IgD-negative memory B cell (primary cell): Measurements from ENCODE around the gene EPHA5. TPM values are rescaled to one million over a fixed set of nuclear protein-coding genes. Genes with fewer than 3 reads are reported as not detected.

Experiments
- H3K27ac Mint-ChIP-seq, 3 donors: one replicate each; pipeline ENCODE4 v1.8.0; 2020 to 2022; ENCODE audit warnings: mild to moderate bottlenecking in 3 of 3, mixed read lengths in 3 of 3, moderate library complexity in 1 of 3
- H3K27me3 Mint-ChIP-seq: one replicate; pipeline ENCODE4 v1.8.0; 2021; ENCODE audit warnings: mixed read lengths
- H3K36me3 Mint-ChIP-seq: one replicate; pipeline ENCODE4 v1.8.0; 2020; ENCODE audit warnings: mild to moderate bottlenecking, mixed read lengths
- H3K4me1 Mint-ChIP-seq, 3 donors: one replicate each; pipeline ENCODE4 v1.8.0; 2020 to 2022; ENCODE audit warnings: mixed read lengths in 3 of 3, mild to moderate bottlenecking in 1 of 3
- H3K4me3 Mint-ChIP-seq, 4 donors: one replicate each; pipeline ENCODE4 v1.8.0; 2020 to 2022; ENCODE audit warnings: mild to moderate bottlenecking in 4 of 4, mixed read lengths in 4 of 4, moderate library complexity in 3 of 4
- H3K9me3 Mint-ChIP-seq, 3 donors: one replicate each; pipeline ENCODE4 v1.8.0; 2020 to 2021; ENCODE audit warnings: mixed read lengths in 3 of 3, mild to moderate bottlenecking in 1 of 3
- polyA plus RNA-seq: library from polyadenylated mRNA; unstranded; fragments of 300-500 nt; fragmentation: Illumina TruSeq; gene quantifications from one replicate; pipeline ENCODE4 v1.2.3, GENCODE V29; 2021

EPHA5 gene
- not detected for polyA plus RNA-seq

DNA sequence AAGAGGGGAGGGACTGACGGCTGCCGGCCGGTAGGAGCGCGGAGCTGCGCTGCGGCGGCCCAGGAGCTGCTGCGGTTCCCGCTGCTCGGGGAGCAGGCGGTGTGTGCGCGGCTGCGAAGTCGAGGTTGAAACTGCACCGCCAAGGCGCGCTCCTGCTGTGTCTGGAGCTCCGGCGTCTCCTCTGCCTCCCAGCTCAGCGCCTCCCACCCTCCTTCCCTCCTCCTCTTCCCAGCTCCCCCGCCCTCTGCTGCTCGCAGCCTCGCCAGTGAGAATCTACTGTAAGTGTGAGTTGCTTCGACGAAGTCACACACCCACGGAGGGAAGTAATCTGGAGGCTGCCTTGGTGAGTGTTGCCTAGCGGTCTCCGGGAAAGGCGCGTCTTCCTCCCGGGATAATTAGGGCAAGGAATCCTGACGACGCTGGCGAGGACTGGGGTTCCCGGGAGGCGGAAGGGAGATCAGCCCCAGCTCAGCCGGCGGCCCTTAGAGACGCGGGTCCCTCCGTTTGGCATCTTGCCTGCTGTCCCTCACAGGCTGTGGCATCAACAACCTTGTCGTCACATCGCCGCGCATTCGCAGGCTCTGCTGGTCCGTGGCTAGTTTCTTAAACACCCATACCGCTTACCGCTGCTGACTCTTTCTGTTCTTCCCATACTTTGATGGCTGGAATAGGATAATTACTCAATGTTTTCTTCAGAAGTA, at the start of gene EPHA5:
TSS of gene EPHA5 (minus strand) at position 159 of the 701 bp plus-strand sequence. CDS start 747 bp downstream, outside the sequence.
- Mint-ChIP-seq H3K36me3 (peaks cover 2% of the 10 kb centered on the region), H3K4me1 (peaks cover 0 to 4% (median 0%) of the 10 kb centered on the region in 3 donors), H3K27ac (no peak within 1 kb of the TSS), H3K27me3 (peaks cover 31% of the 10 kb centered on the region), H3K4me3 (peak within 1 kb of the TSS in 2 of 4 donors; percentile 10 to 71), H3K9me3 (peaks cover 0 to 3% (median 3%) of the 10 kb centered on the region in 3 donors)

DNA sequence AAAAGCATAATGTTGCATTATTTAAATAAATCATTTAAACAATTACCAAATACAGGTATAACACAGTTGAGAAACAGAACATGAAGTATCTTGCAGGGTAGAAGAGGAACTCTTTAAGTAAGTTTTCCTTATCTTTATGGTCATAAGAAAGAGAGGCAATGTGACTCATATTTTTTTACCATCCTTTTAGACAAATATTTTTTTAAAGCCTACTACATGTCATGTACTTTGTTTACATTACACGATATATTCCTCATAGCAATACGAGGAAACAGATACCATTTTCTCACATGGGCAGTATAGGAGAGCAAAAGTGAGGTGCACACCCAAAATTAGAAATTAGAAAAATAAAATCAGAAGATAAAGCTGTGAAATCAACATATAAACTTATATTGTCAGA, 49.3 kb upstream of the EPHA5 start:
- Mint-ChIP-seq H3K27me3 (no peaks in the 10 kb centered on the region), H3K4me1 (no peaks in the 10 kb centered on the region), H3K9me3 (peaks cover 0 to 4% (median 2%) of the 10 kb centered on the region in 3 donors), H3K27ac (no peak overlapping the region), H3K36me3 (peaks cover under 1% of the 10 kb centered on the region), H3K4me3 (no peak overlapping the region)

DNA sequence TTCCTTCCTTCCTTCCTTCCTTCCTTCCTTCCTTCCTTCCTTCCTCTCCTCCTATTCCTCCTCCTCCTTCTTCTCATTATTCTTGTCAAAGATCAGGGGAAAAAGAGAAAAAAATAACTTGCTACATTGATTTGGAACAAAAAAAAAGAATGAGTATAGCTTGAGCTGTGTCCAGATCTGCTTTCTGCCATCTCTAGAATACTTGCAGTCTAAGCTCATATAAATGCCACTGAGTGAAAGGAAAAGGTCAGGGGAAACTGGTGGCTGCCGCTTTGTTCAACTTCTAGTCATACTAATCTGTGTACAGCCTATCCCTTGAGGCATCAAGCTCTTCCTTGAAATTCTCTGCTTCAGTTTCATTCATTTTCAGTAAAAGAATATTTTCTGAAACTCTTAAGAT, 28.3 kb upstream of the EPHA5 start:
- Mint-ChIP-seq H3K9me3 (no peaks in the 10 kb centered on the region), H3K4me3 (no peak overlapping the region), H3K27ac (no peak overlapping the region), H3K27me3 (no peaks in the 10 kb centered on the region), H3K4me1 (no peaks in the 10 kb centered on the region), H3K36me3 (no peaks in the 10 kb centered on the region)

DNA sequence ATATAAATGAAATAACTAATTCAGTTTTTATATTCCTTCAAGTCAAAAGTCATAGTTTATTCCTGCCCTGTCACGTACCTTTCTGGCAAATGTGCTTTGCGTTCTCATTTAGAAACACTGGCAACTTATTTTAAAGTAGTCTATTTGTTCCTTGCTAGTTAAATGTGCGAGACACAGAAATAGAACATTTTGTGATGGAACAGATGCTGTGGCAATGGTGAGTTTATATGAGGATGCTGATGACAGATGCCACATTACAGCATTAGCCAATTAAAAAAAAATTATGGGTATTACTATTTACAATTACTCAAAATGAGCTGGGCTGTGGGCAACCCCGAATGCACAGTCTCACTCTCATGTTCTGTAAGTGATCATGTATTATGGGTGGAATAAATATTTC, 26.1 kb upstream of the EPHA5 start:
- Mint-ChIP-seq H3K27me3 (no peaks in the 10 kb centered on the region), H3K9me3 (no peaks in the 10 kb centered on the region), H3K4me3 (no peak overlapping the region), H3K4me1 (no peaks in the 10 kb centered on the region), H3K27ac (no peak overlapping the region), H3K36me3 (no peaks in the 10 kb centered on the region)

DNA sequence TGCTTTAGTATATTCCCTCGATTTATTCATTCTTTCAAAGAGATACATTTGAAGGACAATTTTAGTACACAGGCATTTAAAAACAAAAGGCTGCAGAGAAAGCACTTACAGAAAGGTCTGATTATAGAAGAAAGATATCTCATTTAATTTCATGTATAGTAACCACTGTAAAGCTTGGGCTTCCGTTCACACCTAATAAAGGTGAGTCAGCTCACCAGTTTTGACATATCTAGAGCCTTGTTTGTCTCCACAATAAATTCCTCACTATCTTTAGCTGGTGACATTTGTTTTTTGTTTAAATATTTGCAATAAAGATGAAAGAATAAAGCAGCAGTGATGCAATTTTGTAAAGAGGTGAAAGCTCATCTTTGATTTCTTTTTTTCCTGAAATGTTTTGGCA, 1.1 kb upstream of the EPHA5 start:
- Mint-ChIP-seq H3K36me3 (peaks cover 2% of the 10 kb centered on the region), H3K4me3 (no peak overlapping the region), H3K27me3 (peaks cover 31% of the 10 kb centered on the region), H3K4me1 (peaks cover 0 to 4% (median 0%) of the 10 kb centered on the region in 3 donors), H3K9me3 (peaks cover 0 to 3% (median 3%) of the 10 kb centered on the region in 3 donors), H3K27ac (no peak overlapping the region)

DNA sequence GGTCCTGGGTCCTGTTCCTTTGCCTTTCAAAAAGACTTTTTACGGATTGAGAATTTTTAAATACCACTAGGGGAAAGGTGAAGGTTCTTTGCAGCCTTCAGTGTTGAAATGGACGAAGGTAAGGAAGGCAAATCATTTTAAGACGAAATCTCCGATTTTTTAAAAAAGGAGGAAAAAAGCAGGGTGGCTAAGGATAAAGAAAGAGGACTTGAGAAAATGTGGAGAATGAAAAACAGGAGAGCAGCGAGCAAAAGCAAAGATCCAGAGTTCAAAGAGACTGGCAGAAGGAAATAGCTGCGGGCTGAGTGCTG, 314 bp downstream of the EPHA5 start:
- peaks cover 0 to 3% (median 3%) of the 10 kb centered on the region in 3 donors for H3K9me3 Mint-ChIP-seq
- H3K27ac Mint-ChIP-seq: no peak overlapping the region
- H3K27me3 Mint-ChIP-seq: peaks cover 31% of the 10 kb centered on the region
- peaks cover 2% of the 10 kb centered on the region for H3K36me3 Mint-ChIP-seq
- peak overlapping the region in 2 of 4 donors; percentile 10 to 71 for H3K4me3 Mint-ChIP-seq
- H3K4me1 Mint-ChIP-seq: peaks cover 0 to 4% (median 0%) of the 10 kb centered on the region in 3 donors

DNA sequence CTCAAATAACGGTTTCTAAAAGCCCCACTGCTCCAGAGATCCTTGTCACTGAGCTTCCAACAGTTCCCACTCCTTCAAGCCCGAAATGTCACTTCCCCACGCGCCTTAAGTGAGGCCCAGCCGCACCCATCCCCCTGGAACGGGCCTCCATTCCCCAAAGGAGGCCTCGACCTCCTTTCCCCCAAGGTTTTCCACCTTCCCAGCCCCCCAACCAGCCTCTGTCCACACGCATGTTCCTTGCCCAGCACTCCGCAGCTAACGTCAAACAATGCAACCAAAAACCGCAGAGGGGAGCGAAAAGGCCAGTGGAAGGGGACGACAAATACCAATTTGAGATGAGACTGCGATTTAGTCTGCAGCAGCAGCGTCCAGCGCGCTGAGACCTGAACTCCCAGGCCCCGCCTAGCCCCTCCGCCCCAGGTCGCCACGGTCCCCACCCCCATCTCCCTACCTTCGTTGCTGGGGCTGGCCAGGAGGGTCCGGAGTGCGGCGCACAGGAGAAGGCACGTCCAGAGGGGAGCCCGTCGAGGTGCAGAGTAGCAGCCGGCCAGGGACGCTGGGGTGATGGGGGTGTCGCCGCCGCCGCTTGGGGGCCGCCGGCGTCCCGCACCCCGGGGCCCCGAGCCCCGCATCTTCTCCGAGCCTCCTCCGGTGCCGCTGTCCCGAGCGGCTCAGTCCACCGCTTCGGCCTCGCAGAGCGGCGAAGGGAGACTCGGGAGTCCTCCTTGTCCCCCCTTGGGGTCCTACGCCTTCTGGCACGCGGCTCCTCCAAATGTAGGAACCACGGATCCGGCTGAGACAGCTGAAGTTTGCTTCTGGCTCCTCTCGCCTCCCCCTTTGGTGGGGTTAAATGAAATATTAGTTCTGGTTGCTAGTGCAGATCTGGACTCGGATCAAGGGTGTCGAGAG, 924 bp downstream of the EPHA5 start:
- peak overlapping the region in 1 of 4 donors; percentile 71 for H3K4me3 Mint-ChIP-seq
- H3K4me1 Mint-ChIP-seq: peaks cover 0 to 4% (median 0%) of the 10 kb centered on the region in 3 donors
- no peak overlapping the region for H3K27ac Mint-ChIP-seq
- H3K9me3 Mint-ChIP-seq: peaks cover 0 to 3% (median 3%) of the 10 kb centered on the region in 3 donors
- H3K36me3 Mint-ChIP-seq: peaks cover 2% of the 10 kb centered on the region
- peaks cover 31% of the 10 kb centered on the region for H3K27me3 Mint-ChIP-seq

DNA sequence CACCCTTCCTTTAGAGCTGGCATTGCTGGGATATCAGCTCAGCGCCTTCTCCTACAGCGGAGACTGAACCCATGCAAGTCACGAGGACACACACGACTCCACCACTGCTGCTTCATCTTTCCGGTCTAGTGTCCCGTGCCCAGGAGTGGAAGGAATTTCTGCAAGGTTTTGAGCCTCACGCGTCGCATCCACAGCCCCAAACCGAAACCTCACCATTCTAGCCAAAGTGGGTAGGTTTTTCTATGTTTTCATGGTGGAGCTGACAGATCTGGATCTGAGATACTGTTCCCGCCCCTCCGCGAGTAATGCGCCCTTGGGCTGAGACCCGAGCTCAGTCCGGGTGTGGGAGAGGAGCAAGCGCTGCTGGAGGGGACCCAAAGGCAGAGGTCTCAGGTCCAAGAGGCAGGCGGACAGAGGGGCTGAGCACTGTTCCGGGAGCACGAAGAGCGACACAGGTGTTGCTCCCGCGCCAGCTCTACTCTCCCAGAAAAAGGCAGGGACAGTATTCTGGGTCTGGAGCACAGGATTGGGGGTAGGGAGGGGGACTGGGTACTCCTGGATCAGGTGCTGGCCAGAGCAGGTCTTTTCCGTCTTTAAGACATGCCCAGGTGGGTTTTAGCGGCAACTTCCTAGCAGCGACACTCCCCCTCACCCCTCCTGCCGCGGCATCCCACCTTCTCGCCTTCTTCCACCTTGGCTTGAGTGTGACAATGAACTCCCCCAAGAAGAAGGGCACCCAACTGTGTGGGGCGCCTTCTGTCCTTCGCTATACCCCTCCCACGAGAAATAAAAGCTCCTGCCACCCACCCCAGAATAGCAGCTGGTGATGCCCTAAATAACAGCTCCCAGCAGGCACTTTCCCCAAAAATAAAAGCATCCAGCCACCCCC, 1.8 kb downstream of the EPHA5 start:
- Mint-ChIP-seq H3K27me3 (peaks cover 31% of the 10 kb centered on the region), H3K4me1 (peaks cover 0 to 4% (median 0%) of the 10 kb centered on the region in 3 donors)

DNA sequence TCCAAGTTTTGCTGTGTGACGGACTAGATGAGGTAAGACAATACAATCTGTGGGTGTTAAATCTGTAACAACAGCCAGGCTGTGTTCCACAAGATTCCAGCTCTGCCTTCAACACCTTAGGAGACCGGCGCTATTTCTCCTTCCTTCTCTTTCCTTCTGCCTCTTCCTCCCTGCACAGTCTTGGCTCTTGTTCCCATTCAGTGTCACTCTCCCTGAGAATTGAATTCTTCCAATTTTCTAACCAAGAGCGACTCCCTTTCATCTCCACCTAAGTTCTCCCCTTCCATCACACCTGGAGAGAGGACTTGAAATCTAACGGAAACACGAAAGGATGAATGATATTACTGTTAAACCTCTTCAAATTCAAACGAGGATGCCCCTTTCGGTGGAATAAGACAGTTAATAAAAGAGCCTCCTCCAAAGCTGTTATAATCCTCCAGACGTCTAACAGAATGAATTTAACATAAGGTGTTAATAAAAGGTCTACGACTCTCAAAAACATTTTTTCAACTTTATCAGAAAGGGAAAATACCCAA, 2.7 kb downstream of the EPHA5 start:
- Mint-ChIP-seq H3K9me3 (peaks cover 0 to 3% (median 0%) of the 10 kb centered on the region in 3 donors), H3K4me1 (peaks cover 0 to 4% (median 0%) of the 10 kb centered on the region in 3 donors), H3K27ac (no peak overlapping the region), H3K27me3 (peaks cover 31% of the 10 kb centered on the region), H3K36me3 (peaks cover 2% of the 10 kb centered on the region), H3K4me3 (no peak overlapping the region)

More for the DNA sequence above, 1.8 kb downstream of the EPHA5 start:
- Mint-ChIP-seq H3K4me3 (no peak overlapping the region), H3K27ac (no peak overlapping the region), H3K36me3 (peaks cover 2% of the 10 kb centered on the region), H3K9me3 (peaks cover 0 to 3% (median 3%) of the 10 kb centered on the region in 3 donors)

DNA sequence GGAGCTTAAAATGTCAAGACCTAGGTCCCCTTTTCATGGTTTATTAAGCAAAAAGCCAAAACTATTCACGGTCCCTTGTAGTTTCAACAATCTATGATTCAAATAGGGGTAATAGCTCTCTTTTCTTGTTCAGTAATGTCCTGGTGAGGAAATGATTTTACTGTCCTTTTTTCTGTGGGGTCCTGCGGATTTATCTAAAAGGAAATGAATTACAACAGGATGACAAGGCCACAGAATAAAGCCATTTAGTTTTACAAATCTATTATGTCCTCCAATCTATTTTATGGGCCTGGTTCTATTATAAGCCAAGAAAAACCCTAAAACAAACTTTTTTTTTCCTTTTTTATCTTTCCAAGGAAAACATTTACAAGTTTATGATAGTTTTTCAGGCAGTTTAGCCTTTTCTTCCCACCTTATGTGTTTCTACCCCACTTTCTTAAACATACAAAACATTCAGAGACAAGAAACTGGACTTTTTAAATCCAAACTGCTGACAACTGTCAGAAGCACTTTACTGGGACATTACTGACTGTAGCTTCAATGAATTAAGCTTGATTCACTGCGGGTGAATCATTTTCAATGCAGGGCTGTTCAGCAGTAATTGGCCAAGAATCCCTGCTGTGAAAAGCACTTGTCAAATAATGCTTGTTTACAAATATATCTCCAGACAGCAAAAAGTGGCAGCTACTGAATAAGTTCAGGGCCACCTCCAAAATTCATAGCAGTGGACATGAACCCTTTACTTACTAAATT, 4.3 kb downstream of the EPHA5 start:
- H3K4me3 Mint-ChIP-seq: no peak overlapping the region
- peaks cover 0 to 4% (median 0%) of the 10 kb centered on the region in 3 donors for H3K4me1 Mint-ChIP-seq
- H3K9me3 Mint-ChIP-seq: peaks cover 0 to 3% (median 3%) of the 10 kb centered on the region in 3 donors
- H3K27ac Mint-ChIP-seq: no peak overlapping the region
- peaks cover 25% of the 10 kb centered on the region for H3K27me3 Mint-ChIP-seq
- H3K36me3 Mint-ChIP-seq: peaks cover 2% of the 10 kb centered on the region

DNA sequence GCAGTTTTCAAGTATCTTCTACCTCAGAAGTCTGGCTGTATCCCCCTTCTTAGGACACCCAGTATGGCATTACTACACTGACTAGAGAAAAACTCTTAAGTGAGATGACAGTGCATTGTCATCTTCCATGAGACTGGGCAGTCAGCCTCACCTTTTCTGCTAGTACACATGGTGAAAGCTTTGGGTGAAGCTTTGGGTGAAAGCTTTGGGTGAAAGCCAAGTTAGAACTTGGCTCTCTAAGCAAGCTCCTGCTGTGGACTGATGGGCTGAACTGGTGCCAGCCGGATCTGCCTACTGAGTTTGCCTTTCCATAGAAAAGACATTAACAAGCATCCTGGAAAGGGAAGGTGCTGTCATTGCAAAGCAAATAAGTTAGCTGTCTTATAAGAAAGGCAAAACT, 8.8 kb downstream of the EPHA5 start:
- Mint-ChIP-seq H3K27ac (no peak overlapping the region), H3K9me3 (peaks cover 0 to 3% (median 0%) of the 10 kb centered on the region in 3 donors), H3K4me1 (no peaks in the 10 kb centered on the region), H3K27me3 (no peaks in the 10 kb centered on the region), H3K36me3 (no peaks in the 10 kb centered on the region), H3K4me3 (no peak overlapping the region)

DNA sequence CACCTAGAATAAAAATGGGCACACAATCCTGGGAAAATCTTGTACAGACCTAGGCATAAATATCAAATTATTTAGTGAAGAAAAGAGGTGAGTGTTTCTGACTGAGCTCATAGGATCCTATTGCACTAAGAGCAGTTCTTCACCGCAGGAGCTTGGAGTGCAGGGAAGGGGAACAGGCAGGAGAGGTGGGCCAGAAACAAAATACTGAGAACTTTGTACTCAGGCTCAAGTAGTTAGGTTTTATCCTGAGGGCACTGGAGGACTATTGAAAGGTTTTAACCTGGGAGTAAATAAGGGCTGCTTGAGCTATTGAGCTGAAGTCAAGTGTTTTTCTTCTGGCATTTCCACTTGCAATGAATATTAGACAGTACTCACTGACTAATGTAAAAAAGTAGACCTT, 12.2 kb downstream of the EPHA5 start:
- Mint-ChIP-seq H3K27me3 (no peaks in the 10 kb centered on the region), H3K27ac (no peak overlapping the region), H3K4me3 (no peak overlapping the region)

DNA sequence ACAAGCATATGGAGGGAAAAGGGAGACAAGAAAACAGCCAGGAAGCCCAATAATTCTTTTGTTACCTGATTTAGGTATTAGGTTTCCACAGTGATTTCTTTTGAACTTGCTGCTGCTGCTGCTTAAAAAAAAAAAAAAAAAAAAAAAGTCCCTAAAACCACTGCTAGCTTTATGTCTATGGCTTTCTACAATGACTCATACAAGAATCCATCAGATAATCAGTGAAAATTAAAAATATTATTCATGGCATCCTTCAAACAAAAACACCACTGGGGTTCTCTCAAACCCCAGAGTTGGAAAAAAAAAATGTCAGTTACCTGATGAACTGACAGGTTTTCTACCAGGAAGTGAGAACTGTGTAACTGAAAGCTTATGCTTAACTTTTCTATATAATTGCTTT, 14.3 kb downstream of the EPHA5 start:
- no peaks in the 10 kb centered on the region for H3K36me3 Mint-ChIP-seq
- H3K27ac Mint-ChIP-seq: no peak overlapping the region
- H3K4me3 Mint-ChIP-seq: no peak overlapping the region
- peaks cover 0 to 1% (median 0%) of the 10 kb centered on the region in 3 donors for H3K9me3 Mint-ChIP-seq
- H3K4me1 Mint-ChIP-seq: no peaks in the 10 kb centered on the region
- no peaks in the 10 kb centered on the region for H3K27me3 Mint-ChIP-seq

More for the DNA sequence above, 12.2 kb downstream of the EPHA5 start:
- Mint-ChIP-seq H3K4me1 (no peaks in the 10 kb centered on the region), H3K36me3 (no peaks in the 10 kb centered on the region), H3K9me3 (peaks cover 0 to 3% (median 1%) of the 10 kb centered on the region in 3 donors)

DNA sequence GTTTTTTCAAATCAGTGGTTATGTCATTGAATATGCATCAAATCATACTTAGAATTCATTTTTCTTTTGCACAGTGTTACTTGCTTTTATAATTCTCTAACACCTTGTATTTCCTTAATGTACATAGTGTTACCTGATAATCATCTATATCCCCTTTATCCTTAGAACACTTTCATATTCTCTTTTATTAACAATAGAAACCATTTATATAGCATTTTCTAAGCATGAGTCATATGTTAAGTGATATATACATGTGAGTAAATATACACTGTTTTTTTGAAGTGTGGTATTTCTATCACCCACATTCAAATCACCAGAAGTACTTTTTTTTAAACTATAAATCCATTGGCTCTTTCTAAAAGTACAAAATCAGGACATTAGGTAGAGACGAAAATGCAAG, 15.3 kb downstream of the EPHA5 start:
- H3K27ac Mint-ChIP-seq: no peak overlapping the region

More for the DNA sequence above, 15.3 kb downstream of the EPHA5 start:
- Mint-ChIP-seq H3K4me3 (no peak overlapping the region), H3K36me3 (no peaks in the 10 kb centered on the region), H3K9me3 (peaks cover 0 to 1% (median 0%) of the 10 kb centered on the region in 3 donors), H3K27me3 (no peaks in the 10 kb centered on the region), H3K4me1 (no peaks in the 10 kb centered on the region)
